ENCODE data around the gene UBA1.
"Not testable (repeated sequence)": the region's sequence is repeated elsewhere in the genome, so short reads cannot be mapped to it uniquely, and the experiment has no call there.

The UBA1 gene

DNA sequence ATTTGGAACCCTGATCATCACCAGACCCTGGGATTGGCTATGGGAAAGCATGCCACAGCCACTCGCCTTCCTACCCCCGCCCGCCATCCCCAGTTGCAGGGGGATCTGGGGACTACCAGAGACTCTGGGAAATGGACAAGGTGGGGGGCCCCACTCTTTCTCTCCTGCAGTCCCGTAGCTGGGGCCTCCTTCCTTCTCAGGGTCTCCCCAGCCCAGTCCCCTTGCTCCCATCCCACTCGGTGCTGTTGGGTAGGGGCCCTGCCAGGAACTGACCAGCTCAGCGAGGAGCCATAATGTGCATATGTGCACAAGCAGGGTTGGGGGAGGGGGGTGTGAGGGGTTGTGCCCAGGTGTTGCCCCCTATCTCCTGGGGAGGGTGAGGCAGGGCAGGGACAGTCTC lies 35.8 kb downstream of the UBA1 start:
- DNase-seq (ENCODE audit: low spot score): no peak

DNA sequence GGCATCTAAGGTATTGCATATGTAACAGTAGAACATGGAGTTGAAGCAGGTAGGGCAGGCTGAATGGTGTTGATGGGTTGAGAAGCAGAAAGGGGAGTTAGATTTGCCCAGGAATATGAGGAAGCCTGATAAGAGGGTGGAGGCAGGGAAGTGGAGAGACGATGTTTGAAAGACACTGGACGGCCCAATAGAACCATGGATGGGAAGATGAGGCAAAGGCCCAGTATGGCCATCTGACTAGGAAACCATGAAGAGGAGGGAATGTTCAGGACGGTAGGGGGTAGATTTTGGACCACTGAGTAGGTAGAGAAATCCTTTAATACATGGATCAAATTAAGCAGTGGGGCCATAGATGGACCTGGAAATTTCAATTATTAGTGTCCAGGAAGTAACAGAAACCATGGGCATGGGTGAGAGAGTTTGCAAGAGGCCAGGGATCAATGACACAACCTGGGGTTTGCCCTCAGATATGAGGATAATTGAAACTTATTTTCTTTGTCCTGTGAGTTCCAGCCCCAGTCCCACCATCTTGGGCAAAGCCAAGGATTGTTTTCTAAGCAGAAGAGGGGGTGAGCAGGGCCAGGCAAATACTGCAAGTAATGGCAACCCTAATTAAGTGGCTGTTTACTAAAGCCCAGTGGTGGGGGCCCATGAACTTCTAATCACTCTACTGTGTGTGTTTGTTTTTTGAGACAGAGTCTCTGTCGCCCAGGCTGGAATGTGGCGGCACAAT lies 36.7 kb downstream of the UBA1 start:
- DNase-seq (ENCODE audit: low spot score): no peak

DNA sequence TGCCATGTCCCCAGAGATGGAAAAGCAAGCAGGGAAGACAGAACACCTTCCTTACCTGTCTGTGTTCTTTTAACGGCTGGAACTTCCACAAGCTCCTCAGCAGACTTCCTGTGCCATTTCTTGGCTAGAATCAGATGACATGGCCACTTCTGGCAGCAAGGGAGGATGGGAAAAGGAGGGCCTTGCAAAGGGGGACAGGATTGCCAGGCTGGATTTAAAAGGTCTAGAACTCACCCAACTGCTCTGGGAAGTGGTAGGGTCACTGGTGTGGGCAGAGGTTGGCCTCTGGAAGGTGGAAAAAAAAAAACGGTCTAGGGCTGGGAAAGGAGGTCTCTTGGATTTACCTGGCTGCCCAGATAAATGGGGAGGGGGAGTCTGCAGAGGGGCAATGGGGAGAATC lies 37.5 kb downstream of the UBA1 start:
- no peak for DNase-seq (ENCODE audit: low spot score)

DNA sequence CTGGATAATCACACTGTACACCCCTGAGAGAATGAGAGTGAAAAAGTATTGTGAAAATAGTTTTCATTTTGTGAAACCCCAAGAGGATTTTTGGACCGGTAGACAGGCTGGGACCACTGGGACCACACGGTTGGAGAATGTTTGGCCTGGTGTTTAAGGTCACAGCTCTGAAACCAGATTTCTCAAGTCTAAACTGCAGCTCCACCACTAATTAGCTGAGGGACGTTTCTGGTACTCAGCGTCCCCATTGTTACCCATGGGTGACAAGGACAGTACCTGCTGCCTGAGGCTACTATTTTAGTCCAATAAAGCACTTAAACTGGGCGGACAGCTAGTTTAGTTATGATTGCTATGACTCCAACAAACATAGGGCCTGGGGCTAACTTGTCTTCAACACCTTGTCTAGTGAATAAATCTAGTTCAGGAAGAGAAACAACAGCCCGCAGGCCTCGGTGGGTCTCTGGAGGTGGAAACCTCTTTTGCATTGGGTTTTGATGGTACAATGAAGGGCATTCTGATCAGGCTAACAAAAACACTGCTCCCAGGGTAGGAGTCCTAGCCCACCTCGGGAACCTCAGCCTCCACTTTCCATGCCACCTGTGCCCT lies 38.7 kb downstream of the UBA1 start:
- no peak for DNase-seq (ENCODE audit: low spot score)

DNA sequence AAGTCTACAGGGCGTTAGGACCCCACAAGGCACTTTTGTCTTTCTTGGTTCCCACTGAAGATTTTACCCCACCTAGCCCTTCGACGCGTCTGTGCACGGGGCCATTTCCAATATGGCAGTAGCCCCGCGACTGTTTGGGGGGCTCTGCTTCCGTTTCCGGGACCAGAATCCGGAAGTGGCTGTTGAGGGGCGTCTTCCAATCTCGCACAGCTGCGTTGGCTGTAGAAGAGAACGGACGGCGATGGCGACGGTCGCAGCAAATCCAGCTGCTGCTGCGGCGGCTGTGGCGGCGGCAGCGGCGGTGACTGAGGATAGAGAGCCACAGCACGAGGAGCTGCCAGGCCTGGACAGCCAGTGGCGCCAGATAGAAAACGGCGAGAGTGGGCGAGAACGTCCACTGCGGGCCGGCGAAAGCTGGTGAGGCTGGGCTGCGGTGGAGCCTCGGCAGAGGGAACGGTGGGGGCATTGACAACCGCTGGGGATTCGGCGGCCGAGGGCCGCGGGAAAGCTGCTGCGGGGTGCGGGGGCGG lies 39.2 kb downstream of the UBA1 start, which contains the start of gene USP11:
Gene USP11, plus strand, starts transcription at position 207 of the 530 bp plus-strand sequence. Its CDS starts 35 bp downstream, at position 242.
- DNase-seq (ENCODE audit: low spot score): peak; percentile 54

DNA sequence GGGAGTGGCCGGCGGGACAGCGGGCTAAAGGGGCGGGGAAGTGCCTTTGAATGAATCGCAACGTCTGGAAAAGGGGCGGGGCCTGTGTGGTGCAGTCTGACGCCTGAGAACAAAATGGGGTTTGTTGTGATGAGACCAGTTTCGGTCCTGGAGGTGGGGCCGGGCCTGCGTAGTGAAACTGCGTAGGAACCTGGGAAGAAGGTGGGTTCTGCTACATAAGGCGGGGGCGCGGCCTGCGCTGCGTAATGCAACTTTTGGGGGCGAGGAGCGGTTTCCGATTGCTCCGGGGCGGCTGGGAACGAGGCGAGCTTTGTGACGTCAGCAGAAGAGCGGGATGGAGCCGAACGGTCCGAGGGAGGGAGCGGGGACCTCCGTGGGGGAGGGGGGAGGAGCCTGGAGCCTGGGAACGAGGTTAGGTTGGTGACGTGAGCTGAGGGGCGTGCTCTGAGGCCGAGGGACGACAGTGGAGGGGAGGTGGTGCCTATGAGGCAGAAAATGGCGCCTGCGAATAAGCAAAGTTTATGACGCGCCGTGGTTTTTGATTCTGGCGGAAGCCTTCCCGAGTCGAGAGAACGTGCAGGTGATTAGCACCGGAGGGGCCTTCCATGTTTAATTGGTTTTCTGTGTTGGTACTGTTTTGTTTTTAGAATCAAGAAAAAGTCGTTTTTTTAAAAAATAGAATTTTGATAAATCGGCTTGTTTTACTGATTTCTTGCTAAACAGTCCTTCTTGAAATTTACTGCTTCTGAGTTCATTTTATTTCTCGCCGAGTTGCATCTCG lies 39.9 kb downstream of the UBA1 start:
- DNase-seq (ENCODE audit: low spot score): peak; percentile 90

DNA sequence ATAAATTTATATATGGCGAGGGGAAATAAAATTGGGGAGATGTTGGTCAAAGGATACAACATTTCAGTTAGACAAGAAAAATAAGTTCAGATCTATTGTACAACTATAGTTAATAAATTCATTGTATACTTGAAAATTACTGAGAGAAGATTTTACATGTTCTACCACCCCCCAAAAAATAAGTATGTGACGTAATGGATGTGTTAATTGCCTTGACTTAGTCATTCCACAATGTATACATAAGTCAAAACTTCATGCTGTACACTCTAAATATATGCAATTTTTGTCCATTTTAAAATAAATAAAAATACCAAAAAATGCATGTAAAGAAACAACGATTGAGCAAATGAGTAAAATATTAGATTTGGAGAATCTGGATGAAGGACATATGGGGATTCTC lies 41.0 kb downstream of the UBA1 start:
- DNase-seq (ENCODE audit: low spot score): no peak

DNA sequence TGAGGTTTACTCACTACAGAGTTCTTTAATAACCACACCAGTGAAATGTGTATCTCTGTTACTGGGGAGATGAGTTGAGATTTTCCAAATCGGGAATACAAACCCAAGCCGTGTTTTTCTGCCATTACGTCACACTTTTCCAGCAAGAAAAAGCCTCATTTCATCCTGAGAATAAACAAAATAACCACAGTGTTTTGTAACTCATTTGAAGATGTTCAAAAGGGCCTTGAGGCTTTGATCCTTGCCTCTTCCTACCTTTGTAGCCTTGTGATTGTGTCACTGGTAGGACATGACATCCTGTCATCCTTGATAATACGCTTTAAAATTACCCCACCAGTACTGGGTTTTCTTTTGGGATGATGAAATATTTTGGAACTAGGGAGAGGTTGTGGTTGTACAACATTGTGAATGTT lies 42.1 kb downstream of the UBA1 start:
- DNase-seq (ENCODE audit: low spot score): no peak

DNA sequence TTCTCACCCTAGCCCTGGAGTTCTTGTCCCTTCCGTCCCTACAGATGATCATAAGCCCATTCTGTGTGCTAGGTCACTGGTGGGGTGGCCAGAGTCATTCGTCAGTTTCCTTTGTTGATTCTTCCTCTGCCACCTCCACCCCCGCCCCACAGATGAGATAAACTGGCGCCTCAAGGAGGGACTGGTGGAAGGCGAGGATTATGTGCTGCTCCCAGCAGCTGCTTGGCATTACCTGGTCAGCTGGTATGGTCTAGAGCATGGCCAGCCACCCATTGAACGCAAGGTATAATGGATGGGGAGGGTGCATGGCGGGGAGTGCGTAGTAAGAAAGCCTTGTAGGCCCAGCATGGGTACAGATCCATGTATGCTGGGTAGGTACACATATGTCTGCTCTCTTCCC lies 45.6 kb downstream of the UBA1 start:
- no peak for DNase-seq (ENCODE audit: low spot score)

DNA sequence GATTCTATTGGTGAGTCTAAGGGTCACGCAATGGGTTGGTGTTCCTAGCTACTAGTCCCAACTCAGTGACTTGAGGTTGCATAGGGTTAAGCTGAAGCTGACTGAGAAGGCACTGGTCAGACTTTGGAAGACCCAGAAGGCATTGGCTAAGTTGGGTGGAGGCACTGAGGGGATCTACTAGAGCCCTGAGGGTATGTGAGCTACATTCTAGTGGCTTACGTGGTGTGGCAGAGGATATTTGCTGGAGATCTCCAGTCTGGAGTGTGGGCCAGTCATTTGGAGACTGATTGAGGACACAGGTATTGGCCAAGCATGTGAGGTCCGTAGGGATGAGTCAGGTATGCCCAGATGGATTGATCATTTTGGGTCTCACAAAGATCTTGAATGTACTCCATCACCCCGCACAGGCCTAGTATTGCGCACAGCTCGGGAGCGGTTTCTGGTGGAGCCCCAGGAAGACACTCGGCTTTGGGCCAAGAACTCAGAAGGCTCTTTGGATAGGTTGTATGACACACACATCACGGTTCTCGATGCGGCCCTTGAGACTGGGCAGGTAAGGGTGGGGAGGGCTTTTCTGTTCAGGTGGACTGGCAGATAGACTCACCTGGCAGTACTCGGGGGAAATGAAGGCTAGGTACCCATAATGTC lies 46.4 kb downstream of the UBA1 start:
- no peak for DNase-seq (ENCODE audit: low spot score)

DNA sequence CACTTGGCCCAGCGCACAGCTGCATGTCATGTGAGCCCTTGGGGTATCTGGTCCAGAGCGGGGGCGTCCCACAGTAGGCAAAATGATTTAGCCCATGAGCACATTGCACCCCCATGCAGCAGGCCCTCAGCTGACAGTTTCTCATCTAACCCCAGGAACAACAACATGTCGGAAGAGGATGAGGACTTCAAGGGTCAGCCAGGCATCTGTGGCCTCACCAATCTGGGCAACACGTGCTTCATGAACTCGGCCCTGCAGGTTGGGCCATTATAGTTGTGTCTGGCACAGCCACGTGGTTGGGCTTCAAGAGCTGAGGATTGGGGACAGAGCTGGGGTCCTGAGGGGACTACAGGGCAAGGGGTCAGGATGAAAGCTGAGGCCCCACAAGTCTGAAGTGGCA lies 47.0 kb downstream of the UBA1 start:
- DNase-seq (ENCODE audit: low spot score): no peak

DNA sequence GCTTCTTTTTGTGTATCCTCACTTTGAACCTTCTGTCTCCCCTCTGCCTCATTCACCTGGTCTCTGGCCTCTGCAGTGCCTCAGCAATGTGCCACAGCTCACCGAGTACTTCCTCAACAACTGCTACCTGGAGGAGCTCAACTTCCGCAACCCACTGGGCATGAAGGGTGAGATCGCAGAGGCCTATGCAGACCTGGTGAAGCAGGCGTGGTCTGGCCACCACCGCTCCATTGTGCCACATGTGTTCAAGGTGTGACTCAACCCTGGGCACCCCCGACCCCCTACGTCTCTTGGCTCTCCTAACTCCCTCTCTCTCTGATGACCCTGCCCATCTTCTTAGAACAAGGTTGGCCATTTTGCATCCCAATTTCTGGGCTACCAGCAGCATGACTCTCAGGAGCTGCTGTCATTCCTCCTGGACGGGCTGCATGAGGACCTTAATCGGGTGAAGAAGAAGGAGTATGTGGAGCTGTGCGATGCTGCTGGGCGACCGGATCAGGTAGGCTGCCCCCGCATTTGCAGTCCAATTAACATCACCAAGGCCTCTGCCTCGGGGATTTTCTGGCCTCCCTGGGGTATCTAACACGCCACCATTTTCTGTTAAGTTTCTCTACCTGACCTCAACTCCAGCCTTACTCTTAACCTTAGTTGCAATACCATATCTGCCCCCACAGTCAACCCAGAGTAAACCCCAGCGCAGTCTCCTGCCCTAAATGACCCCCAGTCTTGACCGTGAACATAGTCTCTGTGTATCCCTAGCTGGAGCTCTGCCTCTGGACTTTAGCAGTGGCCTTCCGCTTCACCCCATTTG lies 47.8 kb downstream of the UBA1 start:
- no peak for DNase-seq (ENCODE audit: low spot score)

DNA sequence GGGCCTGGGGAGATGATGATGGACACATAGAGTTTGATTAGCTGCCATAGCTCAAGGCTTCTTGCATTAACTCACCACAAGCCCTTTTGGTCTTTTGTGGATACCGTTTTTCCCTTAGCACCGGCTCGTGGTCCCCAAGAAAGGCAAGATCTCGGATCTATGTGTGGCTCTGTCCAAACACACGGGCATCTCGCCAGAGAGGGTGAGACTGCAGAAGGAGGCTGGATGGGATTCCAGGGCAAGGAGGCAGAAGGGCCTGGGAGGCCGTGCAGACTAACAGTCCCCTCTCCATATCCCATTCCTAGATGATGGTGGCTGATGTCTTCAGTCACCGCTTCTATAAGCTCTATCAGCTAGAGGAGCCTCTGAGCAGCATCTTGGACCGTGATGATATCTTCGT lies 48.7 kb downstream of the UBA1 start:
- no peak for DNase-seq (ENCODE audit: low spot score)

DNA sequence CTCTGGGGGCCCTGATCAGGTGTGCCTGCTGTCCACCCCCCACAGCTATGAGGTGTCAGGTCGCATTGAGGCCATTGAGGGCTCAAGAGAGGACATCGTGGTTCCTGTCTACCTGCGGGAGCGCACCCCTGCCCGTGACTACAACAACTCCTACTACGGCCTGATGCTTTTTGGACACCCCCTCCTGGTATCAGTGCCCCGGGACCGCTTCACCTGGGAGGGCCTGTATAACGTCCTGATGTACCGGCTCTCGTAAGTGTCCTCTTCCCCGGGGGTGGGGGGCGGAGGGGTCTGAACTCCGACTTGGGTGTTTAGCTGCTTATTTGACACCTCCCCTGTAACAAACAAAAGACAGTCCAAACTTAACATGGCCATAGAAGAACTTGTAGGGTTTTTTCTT lies 49.7 kb downstream of the UBA1 start:
- no peak for DNase-seq (ENCODE audit: low spot score)

DNA sequence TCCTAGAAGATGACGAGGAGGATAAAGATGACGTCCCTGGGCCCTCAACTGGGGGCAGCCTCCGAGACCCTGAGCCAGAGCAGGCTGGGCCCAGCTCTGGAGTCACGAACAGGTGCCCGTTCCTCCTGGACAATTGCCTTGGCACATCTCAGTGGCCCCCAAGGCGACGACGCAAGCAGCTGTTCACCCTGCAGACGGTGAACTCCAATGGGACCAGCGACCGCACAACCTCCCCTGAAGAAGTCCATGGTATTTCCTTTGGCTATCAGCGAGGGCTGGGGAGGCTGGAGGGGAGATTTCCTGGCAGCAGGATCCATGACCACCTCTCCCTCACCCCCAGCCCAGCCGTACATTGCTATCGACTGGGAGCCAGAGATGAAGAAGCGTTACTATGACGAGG lies 51.0 kb downstream of the UBA1 start:
- DNase-seq (ENCODE audit: low spot score): no peak

DNA sequence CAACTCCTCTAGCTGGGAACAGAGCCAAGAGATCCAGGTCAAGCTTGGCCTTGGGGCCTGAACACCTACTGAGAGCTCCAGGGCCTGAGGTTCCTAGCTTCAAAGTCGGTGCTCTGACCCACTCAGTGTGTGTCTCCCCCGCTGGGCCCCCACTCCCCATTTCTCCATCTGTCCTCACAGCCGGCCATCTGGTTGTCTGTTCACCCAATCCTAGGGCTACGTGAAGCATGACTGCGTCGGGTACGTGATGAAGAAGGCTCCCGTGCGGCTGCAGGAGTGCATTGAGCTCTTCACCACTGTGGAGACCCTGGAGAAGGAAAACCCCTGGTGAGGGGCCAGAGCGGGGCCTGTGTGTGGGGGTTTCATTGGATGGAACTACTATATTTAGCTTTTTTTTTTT lies 51.5 kb downstream of the UBA1 start:
- DNase-seq (ENCODE audit: low spot score): no peak

DNA sequence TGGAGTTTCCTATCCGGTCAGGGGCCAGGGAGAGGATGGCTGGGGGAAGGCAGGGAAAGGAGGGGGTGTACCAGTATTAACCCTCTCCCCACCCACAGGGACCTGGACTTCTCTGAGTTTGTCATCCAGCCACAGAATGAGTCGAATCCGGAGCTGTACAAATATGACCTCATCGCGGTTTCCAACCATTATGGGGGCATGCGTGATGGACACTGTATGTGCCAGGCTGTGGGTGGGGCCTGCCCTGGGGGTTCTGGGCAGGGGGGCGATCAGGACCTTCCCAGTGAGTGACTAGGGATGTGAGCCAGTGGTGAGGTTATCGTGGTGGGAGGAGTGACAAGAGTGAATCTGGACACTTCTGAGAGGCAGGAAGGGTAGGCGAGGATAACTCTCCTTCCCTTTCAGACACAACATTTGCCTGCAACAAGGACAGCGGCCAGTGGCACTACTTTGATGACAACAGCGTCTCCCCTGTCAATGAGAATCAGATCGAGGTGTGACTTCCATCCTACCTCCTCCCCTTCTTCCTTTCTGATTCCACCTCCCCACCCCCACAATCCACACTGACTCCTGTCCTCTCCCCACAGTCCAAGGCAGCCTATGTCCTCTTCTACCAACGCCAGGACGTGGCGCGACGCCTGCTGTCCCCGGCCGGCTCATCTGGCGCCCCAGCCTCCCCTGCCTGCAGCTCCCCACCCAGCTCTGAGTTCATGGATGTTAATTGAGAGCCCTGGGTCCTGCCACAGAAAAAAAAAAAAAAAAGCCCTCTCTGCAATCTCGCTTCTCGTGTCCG lies 53.8 kb downstream of the UBA1 start:
- no peak for DNase-seq (ENCODE audit: low spot score)

DNA sequence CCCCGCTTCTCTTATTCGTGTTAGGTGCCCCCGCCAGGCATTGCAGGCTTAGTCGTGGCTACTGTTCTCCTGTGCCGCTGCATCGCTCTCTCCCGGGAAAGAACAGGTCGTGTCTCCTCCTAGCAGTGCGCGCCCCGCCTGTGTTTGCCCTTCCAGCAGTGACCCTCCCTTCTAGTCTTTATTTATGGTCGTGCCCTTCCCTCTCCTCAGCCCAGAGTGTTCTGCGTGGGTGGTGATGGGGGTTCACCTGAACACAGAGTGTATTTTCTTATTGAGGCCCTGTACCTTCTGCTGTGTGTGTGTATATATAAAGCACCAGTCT lies 54.3 kb downstream of the UBA1 start:
- DNase-seq (ENCODE audit: low spot score): no peak

DNA sequence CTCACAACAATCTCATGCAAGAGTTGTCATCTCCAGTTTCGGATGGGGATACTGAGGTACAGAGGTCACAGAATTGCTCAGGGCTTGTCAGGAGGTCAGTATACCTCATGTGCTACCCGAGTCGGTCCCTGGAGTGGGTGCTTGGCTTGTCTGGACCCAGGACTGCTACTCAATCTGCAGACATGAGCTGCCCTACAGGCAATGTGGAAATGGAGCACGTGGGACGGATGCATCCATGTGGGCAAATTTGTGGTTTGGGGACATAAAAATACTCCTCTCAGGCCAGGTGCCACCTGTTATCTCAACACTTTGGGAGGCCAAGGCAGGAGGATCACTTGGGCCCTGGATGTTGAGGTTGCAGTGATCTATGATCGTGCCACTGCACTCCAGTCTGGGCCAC lies 54.9 kb downstream of the UBA1 start:
- DNase-seq (ENCODE audit: low spot score): no peak

DNA sequence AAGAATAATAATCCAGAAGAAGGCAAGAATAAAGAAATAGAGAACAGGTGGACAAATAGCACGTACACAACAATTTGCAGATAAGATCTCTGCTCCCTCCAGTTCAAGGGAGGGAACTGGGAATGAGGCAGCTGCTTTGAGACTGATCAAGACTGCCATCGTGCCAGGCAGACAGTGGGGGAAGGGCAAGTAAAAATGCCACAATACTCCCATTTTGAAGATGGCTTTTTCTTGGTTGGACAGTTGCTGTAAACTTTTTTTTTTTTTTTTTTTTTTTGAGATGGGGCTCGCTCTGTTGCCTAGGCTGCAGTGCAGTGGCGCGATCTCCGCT lies 56.4 kb downstream of the UBA1 start:
- no peak for DNase-seq (ENCODE audit: low spot score)

DNA sequence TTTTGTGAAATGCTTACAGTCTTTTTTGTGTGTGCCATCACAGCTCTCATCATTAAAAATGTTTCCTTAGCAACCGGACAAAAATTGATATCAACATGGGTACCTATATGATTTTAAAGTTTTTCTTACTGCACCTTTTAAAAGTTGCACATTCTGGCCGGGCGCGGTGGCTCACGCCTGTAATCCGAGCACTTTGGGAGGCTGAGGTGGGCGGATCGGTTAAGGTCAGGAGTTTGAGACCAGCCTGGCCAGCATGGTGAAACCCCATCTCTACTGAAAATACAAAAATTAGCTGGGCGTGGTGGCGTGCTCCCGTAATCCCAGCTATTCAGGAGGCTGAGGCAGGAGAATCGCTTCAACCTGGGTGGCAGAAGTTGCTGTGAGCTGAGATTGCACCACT lies 64.0 kb downstream of the UBA1 start:
- not testable (repeated sequence) for DNase-seq (ENCODE audit: low spot score)

All from GM03348 (cell line).